Measurements from ENCODE around the gene CWH43.
"Not testable (repeated sequence)": the region's sequence is repeated elsewhere in the genome, so short reads cannot be mapped to it uniquely, and the experiment has no call there.

CWH43 gene

GRCh38 chr4:48985976-48986653 lies at the start of gene CWH43:
TSS of gene CWH43 (plus strand) at chr4:48986275. CDS start at chr4:48986430, 155 bp downstream.
- no peak for DNase-seq (ENCODE audit: low read depth in 1 of 2, low spot score in 1 of 2)

DNA sequence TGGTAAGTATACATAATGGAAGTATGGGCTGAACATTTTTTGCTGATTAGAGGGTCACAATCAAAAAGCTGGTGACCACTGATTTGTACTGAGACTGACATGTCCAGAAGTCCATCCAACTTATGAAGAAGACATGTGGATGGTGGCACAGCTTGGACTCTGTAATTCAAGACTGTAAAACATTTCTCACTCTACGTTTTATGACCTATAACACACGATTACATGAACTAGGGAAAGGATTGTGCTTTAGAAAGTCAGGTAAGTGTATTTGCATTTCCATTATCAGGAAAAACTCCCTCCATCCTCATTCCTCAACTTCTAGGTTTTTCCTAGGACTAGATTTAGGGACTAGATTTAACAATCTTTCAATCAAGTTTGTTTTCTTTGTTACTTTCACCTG lies 49.0 kb upstream of the CWH43 start:
- DNase-seq (ENCODE audit: low read depth in 1 of 2, low spot score in 1 of 2) = no peak

DNA sequence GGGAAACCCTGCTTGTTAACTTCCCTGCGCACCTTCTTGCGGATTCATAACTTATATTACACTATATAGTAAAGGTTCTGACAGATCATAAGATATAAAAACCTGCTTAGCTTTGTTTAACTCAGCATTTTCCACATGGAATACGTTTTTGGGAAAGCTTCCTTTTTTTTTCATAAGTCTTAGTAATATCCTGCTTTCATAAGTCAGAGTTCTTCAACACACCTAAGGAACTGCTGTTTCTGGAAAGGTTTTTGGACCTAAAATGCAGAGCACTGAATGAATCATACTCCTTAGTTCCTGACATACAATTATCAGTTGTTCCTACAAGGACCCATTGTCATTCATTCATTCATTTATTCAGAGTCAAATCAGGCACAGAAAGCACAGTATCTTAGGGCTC lies 47.2 kb upstream of the CWH43 start:
- no peak for DNase-seq (ENCODE audit: low read depth in 1 of 2, low spot score in 1 of 2)

GRCh38 chr4:48939785-48940184 lies 46.3 kb upstream of the CWH43 start:
- DNase-seq (ENCODE audit: low read depth in 1 of 2, low spot score in 1 of 2) = no peak

- DNase-seq (ENCODE audit: low read depth in 1 of 2, low spot score in 1 of 2) = no peak
Measured at GRCh38 chr4:48943387-48943786, 42.7 kb upstream of the CWH43 start.

- DNase-seq (ENCODE audit: low read depth in 1 of 2, low spot score in 1 of 2) = no peak
Measured at GRCh38 chr4:48944252-48944651, 41.8 kb upstream of the CWH43 start.

DNA sequence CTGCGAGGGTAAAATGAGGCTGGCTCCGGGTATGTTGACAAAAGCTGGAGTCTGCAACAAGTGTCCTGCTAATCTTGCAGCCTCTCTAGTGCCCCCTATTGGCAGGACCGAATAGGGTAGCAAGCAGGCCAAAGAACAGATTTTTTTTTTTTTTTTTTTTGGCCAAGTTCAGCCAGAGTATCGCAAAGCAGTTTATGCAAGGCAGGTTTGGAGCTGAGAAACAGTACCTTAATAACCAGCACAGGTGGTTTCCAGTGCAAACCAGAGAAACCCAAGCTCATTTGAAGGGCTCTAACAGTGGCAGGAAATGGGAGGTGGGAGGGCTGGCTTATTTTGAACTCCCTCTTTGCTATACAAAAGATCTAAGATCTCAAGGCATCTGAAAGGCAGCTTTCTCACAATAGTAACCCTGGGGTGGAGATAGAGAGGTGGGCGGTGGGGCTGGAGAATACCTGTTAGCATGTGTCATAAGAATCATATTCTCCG lies 41.3 kb upstream of the CWH43 start:
- DNase-seq (ENCODE audit: low read depth in 1 of 2, low spot score in 1 of 2) = no peak

DNA sequence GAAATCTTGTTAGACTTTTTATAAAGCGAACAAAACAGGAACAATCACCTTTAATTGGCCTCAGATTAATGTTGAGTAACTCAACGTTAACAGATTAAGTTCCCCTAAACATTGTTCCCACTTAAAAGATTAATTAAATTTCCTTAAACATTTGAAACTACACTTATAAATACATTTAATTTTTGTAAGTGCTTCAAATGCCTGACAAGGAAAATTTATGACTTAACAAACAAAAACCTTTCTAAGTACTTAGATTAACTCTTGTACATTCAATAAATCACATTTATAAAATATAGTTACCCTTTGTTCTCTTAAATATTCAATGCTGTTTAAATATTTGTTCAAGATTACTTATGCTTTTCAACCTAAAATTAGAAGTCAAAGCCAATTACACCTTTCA lies 40.1 kb upstream of the CWH43 start:
- DNase-seq (ENCODE audit: low read depth in 1 of 2, low spot score in 1 of 2) = no peak

GRCh38 chr4:48947731-48948130 lies 38.3 kb upstream of the CWH43 start:
- DNase-seq (ENCODE audit: low read depth in 1 of 2, low spot score in 1 of 2) = no peak

DNA sequence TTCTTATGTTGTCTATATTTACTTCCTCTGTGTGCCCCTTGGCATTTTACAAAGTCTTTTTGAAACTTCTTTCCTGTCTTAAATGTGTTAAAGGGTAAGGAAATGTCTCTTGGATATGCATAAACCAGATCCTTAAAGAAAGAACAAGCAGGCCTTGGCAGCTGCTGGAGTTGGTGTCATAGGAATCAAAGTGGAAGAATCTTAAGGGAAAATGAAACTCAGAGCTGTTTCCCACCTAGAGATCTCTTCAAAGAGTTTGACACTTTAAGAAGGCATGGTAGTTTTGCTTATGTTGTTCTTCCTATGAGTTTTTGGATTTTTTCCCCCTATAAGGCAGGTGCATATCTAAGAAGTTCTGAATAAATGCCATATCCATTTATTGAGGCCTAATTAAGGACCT lies 37.0 kb upstream of the CWH43 start:
- DNase-seq (ENCODE audit: low read depth in 1 of 2, low spot score in 1 of 2) = no peak

- DNase-seq (ENCODE audit: low read depth in 1 of 2, low spot score in 1 of 2) = no peak
Measured at GRCh38 chr4:48949518-48950219, 36.4 kb upstream of the CWH43 start.

DNA sequence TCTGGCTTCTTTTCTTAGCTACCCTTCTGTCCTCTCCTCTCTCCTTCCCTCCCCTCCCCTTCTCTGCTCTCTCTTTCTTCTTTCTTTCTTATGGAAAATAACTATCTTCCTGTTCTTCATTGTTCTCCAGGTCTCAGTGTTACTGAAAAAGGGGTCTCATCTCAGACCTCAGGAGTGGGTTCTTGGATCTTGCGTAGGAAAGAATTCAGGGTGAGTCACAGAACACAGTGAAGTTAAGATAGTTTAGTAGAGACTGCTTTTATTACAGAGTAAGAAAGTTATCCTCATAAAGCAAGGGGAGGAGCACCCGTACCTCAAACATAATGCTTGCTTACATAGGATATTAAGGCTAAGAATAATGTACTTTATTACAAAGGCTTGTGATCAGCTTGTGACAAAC lies 31.8 kb upstream of the CWH43 start:
- no peak for DNase-seq (ENCODE audit: low read depth in 1 of 2, low spot score in 1 of 2)

DNA sequence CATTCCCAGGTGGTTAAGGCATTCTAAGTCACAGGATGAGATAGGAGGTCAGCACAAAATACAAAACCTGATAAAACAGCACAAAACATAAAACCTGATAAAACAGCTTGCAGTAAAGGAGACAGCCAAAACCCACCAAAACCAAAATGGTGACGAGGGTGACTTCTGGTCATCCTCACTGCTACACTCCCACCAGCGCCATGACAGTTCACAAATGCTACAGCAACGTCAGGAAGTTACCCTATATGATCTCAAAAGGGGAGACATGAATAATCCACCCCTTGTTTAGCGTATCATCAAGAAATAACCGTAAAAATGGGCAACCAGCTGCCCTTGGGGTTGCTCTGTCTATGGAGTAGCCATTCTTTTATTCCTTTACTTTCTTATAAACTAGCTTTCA lies 28.7 kb upstream of the CWH43 start:
- not testable (repeated sequence) for DNase-seq (ENCODE audit: low read depth in 1 of 2, low spot score in 1 of 2)

- no peak for DNase-seq (ENCODE audit: low read depth in 1 of 2, low spot score in 1 of 2)
Measured at GRCh38 chr4:48958582-48958981, 27.5 kb upstream of the CWH43 start.

- DNase-seq (ENCODE audit: low read depth in 1 of 2, low spot score in 1 of 2) = no peak
Measured at GRCh38 chr4:48960988-48961635, 25.0 kb upstream of the CWH43 start.

DNA sequence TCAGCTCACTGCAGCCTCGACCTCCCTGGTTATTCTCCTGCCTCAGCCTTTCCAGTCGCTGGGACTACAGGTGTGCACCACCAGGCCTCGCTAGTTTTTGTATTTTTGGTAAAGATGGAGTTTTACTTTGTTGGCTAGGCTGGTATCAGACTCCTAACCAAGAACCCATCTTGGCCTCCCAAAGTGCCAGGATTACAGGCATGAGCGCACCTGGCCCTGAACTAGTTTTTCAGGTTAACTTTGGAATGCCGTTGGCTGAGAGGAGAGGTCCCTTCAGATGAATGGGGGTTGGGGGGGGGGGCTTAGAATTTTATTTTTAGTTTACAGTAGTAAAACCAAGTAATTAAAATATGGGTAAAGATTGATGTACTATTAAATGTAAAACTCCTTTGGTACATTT lies 23.4 kb upstream of the CWH43 start:
- DNase-seq (ENCODE audit: low read depth in 1 of 2, low spot score in 1 of 2) = no peak

GRCh38 chr4:48963042-48963679 lies 22.9 kb upstream of the CWH43 start:
- DNase-seq (ENCODE audit: low read depth in 1 of 2, low spot score in 1 of 2) = peak; percentile 28 to 46

DNA sequence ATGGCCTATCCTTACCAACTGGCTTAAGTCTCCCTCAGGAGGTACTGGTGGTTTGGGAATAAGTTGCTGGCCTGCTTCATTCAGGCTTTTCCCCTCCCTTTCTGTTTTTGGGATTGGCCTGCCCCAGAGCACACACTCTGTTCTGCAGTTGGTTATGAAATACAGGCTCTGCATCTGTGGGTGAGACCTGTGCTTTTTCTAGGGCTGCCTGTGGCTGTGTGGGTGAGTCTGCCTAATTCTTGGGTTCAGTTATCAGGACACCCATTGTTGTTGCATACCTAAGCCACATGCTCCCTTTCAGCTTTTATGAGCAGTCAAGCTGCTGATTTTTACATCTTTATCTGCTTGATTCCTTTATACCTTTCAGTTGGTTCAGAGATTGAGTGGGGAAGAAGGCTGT lies 19.0 kb upstream of the CWH43 start:
- no peak for DNase-seq (ENCODE audit: low read depth in 1 of 2, low spot score in 1 of 2)

DNA sequence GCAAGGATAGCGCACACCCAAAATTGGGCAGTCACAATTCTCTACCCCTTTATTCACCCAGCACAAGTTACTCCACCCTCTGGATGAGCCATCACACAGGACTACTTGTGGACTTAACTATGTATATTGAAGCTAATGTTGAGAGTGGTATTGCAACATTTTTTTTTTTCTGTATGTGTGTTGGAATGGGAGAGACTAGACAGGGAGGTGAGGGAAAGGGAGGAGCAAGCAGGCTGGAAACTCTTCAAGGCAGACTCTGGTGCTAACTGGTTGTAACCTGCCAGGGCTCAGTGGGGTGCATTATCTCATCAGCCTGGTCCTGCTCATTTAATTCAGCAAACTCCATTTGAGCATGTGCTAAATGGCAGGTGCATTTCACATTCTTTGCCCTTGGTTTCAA lies 18.4 kb upstream of the CWH43 start:
- no peak for DNase-seq (ENCODE audit: low read depth in 1 of 2, low spot score in 1 of 2)

DNA sequence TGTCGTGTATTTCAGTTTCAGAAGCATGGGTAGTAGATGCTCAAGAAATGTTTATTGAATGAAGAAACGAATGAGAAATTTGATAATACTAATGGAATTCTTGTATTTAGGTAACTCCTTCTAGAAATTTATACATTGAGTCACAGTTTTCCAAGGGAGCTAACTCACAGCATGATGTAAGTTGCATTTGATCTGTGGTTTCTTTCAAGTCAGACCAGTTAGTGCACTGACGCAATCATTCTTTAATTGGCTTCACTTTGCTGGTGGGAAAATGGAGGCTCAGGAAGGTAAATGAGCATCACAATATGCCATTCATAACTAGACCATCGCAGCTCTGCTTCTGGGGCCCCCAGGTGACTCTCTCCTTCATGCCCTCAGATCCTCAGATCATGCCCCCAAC lies 17.3 kb upstream of the CWH43 start:
- DNase-seq (ENCODE audit: low read depth in 1 of 2, low spot score in 1 of 2) = no peak

DNA sequence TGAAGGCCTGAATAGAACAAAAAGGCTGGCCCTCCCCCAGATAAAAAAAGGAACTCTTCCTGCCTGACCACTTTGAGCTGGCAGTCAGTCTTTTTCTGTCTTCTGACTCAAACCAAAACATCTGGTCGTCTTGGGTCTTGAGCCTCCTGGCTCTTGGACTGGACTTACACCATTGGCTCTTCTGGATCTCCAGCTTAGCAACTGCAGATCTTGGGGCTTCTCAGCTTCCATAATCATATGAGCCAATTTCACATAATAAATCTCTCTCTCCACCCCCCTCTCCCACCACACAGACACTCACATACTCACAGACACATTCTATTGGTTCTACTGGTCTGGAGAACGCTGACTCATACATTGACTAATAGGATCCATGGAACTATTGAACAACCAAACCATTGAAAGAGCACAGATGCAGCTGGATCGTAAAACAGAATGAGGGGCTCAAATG lies 15.6 kb upstream of the CWH43 start:
- DNase-seq (ENCODE audit: low read depth in 1 of 2, low spot score in 1 of 2) = no peak
